ENCODE measurements around the gene AHCYL2.
"Not testable (repeated sequence)": the region's sequence is repeated elsewhere in the genome, so short reads cannot be mapped to it uniquely, and the experiment has no call there.

AHCYL2 gene

DNA sequence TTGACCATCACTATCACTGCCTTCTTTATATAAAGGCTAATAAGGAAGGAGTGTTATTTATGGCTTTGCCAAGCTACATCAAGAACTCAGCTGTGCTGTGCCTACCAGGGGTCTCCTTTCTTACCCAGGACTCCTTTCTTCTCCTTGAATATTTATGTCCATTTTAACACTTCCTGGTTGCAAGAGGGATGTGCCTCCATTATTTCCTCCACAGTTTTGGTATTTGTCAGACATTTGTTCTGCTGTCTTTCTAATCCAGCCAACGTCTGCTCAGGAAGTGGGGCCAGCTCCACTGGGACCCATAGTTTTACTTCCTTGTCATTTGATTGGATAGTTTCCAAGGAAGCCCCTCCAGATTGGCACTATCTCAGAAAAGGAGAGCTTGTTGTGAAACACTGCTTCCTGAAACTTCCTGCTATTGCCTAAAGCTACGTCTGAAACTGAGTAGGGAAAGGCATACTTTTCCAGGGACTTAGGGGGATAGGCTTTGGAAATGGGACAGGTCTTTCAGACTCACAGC, 202.8 kb downstream of the AHCYL2 start:
- DNase-seq (ENCODE audit: low spot score), result no peak

DNA sequence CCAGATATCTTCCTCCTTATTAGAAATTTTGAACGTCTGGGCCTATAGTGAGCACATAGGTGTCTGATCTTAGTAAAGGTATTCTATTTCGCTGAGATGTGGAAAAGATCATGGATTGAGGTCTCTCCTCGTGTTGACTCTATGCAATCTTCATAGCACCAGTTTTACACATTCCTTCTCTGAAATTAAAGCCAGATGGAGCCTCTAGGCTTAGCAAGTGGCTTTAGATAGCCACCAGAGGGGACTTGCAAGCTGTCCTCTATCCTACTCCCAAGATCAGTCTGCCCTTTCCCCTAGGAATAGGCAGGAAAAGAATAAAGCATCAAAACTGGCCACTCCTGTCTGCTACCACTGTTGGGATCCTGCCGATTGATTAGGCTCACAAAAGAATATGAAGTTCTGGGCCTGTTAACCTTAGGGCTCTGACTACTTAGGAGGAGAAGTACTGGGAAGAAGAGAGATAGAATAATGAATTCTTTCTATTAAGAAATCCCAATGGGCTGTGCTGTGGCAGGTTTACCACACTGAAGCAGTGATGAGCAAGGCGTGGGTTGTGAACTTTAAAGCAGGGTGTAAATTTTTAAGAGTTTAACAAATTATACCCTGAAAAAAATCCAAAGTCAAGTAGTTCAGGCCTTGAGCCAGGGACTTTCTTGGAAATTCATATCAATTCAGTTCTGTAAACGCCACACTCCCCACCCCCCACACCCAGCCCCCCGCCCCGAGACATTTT, 207.2 kb downstream of the AHCYL2 start:
- no peak for DNase-seq (ENCODE audit: low spot score)

DNA sequence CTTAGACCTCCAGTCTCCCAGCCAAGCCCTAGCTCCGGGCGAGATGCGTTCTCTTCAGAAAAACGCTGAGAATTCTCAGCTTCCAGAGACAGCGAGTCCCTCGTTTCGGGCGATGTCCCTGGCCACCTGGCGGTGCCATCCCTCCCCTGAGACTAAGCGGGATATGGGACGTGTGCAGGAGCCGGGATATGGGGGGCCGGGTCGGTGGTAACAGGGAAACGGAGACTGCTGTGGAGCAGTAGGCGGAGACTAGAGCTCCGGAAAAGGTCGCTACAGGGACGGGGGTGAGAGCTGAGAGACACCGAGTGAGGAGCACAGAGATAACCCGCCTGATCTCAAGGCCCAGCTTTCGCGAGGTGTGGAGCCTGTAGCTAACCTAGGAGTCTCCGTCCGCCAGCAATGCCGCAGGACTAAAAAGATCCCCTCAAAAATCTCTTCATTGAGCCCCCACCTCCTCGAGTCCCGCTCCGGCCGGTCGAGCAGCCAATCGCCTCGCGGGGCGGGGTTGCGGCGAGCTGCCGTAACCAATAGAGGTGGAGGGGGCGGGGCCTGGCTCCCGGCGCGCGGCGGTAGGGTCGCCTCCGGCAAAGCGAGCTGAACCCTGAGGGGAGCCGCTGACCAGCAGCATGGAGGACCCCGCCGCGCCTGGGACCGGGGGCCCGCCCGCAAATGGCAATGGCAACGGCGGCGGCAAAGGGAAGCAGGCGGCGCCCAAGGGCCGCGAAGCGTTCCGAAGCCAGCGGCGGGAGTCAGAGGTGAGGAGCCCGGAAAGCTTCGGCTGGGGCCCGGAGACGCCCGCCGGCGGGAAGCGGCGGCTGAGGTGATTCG, 209.2 kb downstream of the AHCYL2 start, which contains the start of gene STRIP2:
Gene STRIP2, plus strand, starts transcription at position 586 of the 828 bp plus-strand sequence. Its CDS starts 41 bp downstream, at position 627.
- DNase-seq (ENCODE audit: low spot score), result peak; percentile 97

DNA sequence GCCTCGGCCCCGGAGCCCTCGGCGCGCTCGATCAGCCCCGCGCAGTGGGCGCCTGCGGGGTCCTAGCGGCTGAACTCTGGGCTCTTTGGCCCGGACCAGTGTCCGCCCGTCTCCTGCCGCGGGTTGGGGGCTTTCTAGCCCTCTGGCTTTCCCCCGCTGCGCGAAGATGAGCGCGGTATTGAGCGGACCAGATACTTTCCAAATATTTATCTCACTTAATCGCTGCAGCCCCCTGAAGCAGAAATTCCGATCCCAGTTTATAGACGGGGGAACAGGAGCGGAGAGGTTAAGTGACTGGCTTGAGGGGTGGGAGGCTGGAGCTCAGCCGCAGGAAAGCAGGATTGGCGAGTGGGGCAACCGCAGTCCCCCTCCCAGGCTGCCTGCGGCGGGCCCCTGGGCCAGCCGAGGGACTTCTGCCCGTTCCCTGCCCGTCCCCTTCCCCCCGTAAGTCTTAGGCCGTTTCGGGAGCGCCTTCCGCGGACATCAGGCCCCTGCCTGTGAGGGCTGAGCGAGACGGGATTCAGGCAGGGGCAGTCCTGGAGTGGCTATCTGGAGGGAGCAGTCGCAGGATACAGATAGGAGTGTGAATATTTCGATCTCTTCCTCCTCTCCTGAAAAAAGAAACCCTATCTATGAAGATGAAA, 210.0 kb downstream of the AHCYL2 start:
- DNase-seq (ENCODE audit: low spot score), result peak; percentile 59

DNA sequence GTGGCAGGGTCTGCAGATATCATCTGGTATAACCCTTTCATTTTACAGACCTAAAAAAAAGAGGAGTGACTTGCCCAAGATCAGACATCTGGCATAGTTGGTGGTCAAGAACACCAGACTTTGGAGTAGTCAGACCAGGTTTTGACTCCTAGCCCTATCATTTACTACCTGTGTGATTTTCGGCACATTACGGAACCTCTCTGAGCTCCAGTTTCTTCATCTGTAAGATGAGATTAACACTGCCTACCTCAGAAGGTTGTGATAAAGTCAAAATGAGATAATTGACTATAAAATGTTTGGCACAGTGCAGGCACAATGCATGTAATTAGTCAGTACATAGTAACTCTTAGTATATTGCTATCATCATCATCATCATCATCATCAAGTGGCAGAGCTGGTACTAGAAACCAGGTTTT, 210.6 kb downstream of the AHCYL2 start:
- no peak for DNase-seq (ENCODE audit: low spot score)

DNA sequence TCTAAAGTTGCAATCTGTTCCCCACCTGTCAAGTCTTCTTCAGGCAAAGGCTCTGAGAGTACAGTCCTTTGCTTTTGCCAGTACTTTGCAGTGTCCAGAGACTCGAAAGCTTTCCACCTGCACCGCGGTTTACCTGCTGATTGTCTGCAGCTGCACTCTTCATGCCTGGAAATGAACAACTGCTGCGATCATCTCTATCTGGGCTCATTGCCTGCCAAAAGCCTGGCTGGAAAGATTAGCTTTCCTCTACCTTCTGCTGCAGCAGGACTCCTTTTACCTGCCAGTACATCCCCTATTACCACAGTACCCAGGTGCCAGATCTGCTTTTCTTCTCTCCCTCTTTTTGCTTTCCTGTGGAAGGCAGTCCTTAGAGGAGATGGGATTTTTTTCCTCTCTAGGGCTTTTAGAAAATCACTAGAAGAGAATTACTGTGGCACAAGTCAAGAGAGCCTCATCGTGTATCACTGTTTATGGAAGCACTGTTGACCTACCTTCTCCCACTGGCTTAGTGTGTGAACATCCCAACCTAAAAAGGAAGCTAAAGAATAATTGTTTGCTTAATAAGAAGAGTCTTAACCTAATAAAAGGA, 211.6 kb downstream of the AHCYL2 start:
- DNase-seq (ENCODE audit: low spot score), result no peak

DNA sequence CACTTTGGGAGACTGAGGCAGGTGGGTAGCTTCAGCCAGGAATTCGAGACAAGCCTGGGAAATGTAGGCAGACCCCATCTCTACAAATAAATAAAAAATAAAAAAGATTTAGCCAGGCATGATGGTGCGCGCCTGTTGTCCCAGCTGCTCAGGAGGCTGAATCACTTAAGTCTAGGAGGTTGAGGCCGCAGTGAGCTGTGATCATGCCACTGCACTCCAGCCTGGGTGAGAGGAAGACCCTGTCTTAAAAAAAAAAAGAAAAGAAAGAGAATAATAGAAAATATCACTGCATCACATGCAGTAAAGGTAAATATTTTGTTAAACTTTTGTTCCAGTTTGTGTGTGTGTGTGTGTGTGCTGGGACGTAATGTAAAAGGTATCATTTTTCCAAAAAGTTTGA, 212.4 kb downstream of the AHCYL2 start:
- no peak for DNase-seq (ENCODE audit: low spot score)

DNA sequence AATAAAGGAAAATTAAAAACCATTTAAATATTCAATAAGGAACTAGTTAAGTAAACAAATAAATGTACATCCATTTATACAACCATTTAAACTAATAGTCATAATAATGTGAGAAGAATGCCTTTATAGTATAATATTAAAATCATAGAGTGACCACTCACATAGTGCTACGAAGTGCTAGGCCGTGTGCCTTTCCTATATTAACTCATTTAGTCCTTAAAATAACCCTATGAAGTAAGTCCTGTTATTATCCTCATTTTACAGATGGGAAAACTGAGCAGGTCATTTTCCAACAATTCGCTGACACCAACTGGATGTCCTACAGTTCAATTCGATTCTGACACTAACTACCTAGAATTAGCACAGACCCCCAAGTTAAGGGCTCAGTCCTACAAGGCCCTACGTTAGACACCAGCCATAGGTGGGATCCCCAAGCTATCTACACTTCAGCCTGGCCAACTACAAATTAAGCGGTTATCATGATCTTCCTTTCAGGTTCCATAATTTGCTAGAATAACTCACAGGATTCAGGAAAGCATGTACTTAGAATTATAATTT, 213.5 kb downstream of the AHCYL2 start:
- no peak for DNase-seq (ENCODE audit: low spot score)

DNA sequence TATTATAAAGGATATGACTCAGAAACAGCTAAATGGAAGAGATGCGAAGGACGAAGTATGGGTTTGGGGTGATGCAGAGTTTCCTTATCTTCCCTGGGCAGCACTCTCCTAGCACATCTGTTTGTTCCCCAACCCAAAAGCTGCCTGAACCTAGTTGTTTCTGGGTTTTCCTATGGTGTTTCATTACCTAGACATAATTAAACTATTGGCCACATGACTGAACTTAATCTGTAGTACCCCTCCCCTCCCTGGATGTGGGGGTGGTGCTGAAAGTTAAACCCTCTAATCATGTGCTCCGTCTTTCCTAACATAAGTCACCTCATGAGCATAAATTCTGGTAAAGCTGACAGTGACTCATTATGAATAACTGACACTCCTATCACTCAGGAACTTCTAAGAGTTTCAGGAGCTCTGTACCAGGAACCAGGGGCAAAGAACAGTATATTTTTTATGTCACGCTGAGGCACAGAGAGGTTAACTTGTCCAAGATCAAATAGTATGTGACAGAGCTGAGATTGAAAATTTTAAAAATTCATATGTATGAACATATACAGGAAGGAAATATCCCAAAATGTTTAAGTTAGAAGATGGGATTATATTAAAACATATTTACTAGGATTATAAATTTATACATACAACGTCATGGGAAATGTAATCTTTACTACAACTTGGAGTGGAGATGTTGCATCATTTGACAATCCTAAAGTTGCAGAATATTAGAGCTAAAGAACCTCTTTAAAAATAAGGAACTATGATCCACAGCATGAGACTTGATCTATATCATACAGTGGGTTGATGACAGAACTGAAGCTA, 214.2 kb downstream of the AHCYL2 start:
- DNase-seq (ENCODE audit: low spot score), result no peak

DNA sequence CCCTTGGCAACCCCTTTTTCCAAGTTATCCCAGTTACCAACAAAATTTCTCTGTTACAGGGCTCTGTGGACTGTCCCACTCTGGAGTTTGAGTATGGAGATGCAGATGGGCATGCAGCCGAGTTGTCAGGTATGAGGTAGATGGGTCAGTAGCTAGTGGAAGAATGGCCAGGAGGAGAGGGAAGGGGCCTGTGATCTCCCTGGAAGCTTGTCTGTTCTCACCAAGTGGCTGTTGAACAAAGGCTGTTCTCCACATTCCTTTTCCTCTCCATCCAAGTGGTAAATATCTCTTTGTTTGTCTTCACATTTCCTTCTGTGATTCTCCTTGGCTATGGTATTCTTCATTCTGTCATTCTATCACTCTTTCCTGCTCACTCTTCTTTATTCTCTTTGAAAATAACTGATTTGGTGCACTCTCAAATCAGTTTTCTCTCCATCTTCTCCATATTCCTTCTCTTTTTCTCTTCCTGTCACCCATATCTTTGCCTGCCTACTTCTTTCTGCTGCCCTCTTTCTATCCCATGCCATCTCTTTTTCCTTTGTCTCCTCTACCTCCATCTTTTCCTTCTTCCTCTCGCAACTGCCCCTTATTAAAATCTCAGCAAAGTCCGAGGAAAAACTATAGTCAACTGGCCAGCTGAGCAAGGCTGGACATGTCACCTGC, 215.3 kb downstream of the AHCYL2 start:
- DNase-seq (ENCODE audit: low spot score), result no peak

DNA sequence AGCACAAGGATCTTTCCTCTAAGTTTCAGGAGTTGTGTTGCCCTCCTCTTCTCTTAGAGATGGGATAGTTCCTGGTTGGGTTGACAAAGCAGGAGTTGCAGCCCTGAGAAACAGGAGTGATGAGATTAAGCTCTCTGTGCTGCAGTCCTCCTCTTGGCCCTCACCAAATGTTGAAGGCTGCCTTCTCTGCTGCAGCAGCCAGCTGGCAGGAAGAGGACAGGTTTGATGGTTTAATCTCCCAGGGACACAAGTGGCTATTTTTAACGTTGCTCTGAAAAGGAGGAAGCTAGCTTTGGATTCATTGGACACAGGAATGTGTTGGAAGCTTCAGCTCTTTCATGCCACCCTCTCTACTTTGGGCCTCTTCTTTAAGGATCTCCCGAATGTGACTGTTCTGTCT, 218.8 kb downstream of the AHCYL2 start:
- DNase-seq (ENCODE audit: low spot score), result no peak

DNA sequence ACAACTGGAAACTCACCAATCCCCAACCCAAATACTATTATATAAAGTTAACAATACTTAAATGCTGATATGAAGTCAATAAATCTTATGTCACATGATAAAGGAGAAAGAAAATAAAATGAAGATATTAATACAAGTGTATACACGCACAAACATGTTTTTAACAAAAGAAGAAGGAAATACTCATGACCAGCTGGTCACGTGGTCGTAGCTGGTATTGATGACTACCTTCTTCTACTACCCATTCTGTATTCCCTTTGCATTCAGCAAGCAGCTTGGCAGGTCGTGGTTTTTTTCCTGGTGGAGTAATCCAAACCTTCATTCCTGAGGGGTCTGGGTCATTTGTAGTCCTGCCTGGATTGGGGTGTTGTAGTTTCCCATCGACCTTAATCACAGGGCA, 219.9 kb downstream of the AHCYL2 start:
- not testable (repeated sequence) for DNase-seq (ENCODE audit: low spot score)

DNA sequence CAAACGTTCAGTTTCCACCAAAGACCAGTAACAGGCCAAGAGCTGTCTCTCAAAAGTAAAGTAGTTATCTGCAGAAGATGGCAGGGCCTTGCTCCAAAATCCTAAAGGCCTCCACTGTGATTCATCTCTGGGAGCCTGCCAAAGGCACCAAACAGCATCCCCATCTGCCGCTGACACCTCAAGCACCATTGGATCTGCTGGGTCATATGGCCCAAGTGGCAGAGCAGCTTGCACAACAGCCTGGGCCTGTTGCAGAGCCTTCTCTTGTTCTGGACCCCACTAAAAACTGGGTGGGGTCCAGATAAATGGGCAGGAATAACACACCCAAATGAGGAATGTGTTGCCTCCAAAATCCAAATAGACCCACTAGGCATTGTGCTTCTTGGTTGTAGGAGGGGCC, 222.1 kb downstream of the AHCYL2 start:
- DNase-seq (ENCODE audit: low spot score), result not testable (repeated sequence)

DNA sequence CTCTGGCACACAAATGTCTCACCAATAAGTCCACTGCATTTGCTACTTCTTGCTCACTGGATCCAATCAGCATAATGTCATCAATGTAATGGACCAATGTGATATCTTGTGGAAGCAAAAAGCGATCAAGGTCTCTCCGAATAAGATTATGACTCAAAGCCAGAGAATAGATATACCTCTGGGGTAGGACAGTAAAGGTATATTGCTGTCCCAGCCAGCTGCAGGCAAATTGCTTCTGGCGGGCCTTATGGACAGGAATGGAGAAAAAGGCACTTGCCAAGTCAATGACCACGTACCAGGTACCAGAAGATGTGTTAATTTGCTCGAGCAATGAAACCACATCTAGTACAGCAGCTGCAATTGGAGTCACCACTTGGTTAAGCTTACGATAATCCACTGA, 222.6 kb downstream of the AHCYL2 start:
- DNase-seq (ENCODE audit: low spot score), result not testable (repeated sequence)

DNA sequence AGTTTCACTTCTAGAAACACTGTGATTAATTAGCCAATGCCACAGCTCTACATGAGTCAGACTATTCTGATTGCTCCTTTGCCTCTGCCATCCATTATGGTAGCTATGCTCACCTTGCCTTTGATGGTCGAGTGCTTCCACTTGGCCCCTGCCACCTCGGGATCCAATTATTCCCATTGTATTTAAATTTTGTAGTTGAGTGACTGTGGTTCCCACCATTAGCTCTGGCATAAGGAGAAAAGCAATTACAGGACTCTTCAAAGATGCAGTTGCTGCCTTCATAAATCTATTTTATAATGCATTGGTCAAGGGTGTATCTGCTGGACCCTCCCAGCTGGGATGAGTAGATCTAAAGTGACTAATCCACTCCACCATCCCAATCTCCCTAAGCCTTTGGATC, 223.8 kb downstream of the AHCYL2 start:
- not testable (repeated sequence) for DNase-seq (ENCODE audit: low spot score)

DNA sequence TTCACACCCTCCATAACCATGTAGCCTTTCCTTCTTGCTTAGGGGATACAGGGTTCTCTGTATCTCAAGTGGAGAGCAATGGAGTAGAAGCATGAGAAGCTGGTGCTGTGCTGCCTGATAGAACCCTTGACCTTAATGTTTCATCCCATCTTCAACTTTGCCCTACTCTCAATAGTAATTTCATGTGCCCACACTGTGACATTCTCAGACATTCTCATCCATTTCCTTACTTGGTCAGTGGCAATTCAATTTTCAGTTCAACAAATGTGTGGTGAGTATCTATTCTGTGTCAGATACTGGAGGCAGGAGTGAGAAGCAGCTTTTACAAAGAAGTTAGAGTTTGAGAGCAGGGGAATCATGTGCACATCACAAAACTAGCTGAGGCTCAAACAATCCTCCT, 225.5 kb downstream of the AHCYL2 start:
- no peak for DNase-seq (ENCODE audit: low spot score)

DNA sequence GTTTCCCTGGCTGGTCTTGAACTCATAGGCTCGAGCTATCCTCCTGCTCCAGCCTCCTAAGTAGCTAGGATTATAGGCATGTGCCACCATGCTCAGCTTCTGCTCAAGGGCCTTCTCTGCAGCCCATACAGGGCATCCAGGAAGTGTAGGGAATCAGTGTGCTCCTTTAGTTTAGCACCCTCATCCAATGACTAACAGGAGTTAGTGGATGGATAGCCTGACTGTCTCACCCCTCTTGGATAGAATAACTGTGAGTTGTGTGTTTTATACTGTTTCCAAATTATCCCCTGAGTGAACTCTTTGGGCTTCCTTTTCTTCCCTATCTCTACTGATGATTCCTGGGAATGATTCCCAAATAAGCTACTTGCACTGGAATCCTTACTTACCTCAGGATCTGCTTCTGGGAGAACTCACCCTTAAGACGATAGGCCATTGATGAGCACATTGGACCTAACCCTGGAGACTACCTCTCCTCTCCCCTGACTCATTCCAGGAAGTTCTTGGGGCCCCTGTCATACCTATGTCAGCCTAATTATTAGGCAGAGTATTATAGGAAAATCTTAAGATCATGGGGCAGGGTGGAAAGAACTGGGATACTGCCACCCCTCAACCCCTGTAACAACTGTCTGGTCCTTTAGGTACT, 227.9 kb downstream of the AHCYL2 start:
- no peak for DNase-seq (ENCODE audit: low spot score)

DNA sequence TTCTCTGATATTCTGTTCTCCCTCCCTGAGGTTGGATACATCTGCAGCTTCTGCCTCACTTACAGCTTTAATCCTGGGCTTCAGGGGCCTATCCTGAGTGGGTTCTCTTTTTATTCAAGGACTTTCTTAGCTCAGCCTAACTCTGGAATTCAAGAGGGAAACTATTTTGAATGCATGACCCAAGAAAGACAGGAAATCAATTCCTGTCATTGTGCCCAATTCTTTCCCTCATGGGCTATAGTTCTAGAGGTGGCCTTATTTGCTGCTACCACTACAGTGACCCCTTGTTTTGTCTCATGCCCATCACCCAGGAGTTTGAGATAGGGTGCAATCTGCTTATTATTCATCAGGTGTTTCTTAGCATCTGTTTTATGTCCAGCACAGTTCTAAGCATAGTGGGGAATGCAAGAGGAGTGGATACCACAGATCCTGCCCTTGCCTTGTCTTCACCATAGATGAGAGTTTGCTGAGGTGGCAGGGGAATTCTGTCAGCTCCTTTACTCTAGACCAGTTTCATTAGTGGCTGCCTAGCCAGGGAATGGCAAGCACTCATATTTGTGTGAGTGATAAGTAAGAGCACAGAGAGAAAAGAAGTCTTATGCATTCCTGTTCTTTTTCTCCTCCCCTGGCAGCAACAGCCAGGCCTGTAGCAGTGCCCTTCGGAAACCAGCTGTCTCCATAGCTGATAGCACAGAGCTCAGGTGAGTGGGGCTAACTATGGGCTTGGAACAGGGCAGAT, 228.8 kb downstream of the AHCYL2 start:
- no peak for DNase-seq (ENCODE audit: low spot score)

DNA sequence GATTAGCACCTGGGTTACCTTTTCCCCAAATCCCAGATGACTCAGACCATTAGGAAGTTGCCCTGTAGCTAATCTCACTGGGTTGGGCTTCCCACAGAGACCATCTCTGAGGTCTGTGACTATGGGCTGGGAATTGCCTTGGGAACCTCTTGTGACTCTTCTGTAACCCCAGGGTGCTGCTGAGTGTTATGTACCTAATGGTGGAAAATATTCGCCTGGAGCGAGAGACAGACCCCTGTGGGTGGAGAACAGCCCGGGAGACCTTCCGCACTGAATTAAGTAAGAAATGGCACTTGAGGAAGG, 229.4 kb downstream of the AHCYL2 start:
- no peak for DNase-seq (ENCODE audit: low spot score)
